SK-N-MC (cell line): Measurements from ENCODE around the gene SMIM12.

Experiments used
- EZH2 ChIP-seq: fragments of 200-600 bp; sonication (generic); IDR thresholded peaks from one replicate; pipeline ENCODE4 v1.6.1; 2017; ENCODE audit warnings: antibody characterized with exemption
- FOXP2 ChIP-seq: optimal IDR thresholded peaks from 2 replicates; pipeline ENCODE3; 2011; ENCODE audit warnings: mild to moderate bottlenecking, moderate library complexity; ENCODE audit not compliant: insufficient read depth; ENCODE audit errors: extremely low read length, control extremely low read depth
- POLR2AphosphoS5 ChIP-seq: IDR thresholded peaks from 2 replicates; pipeline ENCODE4 v1.6.1; 2012; ENCODE audit warnings: mild to moderate bottlenecking, low read depth, low read length, borderline replicate concordance

- TF ChIP-seq EZH2, result no peak
- TF ChIP-seq POLR2AphosphoS5, result no peak
- TF ChIP-seq FOXP2, result no peak
Observed at GRCh38 chr1:34803770-34804169, 55.8 kb downstream of the SMIM12 start.
